HL-60 (cell line): ENCODE data around the gene MACROD2.
A peak's percentile ranks its signal among the peaks of the same experiment; 100 is the strongest.

Experiments
- DNase-seq, 2 experiments: peaks; one replicate each; pipeline ENCODE4 v3.0.0-alpha.2; 2010 to 2020; ENCODE audit warnings: low read depth in 1 of 2, low spot score in 1 of 2
- H3K27ac ChIP-seq: fragments of 250-450 bp; sonication (Bioruptor Pico); replicated peaks from 2 replicates; pipeline ENCODE4 v1.5.1; 2020; ENCODE audit warnings: mild to moderate bottlenecking, moderate library complexity
- H3K27me3 ChIP-seq: fragments of 250-450 bp; sonication (Bioruptor Pico); 2 replicates; pipeline ENCODE4 v1.5.1; 2021; ENCODE audit warnings: mild to moderate bottlenecking, moderate library complexity; ENCODE audit not compliant: insufficient read depth, poor library complexity, severe bottlenecking
- H3K4me3 ChIP-seq: replicated peaks from 2 replicates; pipeline ENCODE4 v1.5.1; 2011; ENCODE audit warnings: mild to moderate bottlenecking, control low read depth, low read length; ENCODE audit not compliant: insufficient read depth
- CTCF ChIP-seq: IDR thresholded peaks from one replicate; pipeline ENCODE4 v1.5.1; 2011; ENCODE audit warnings: low read length, control low read depth, inconsistent platforms; ENCODE audit not compliant: insufficient read depth
- GABPA ChIP-seq: IDR thresholded peaks from 2 replicates; pipeline ENCODE4 v1.6.1; 2012; ENCODE audit warnings: low read depth
- POLR2AphosphoS5 ChIP-seq: IDR thresholded peaks from 2 replicates; pipeline ENCODE4 v1.6.1; 2012; ENCODE audit warnings: low read depth
- REST ChIP-seq: IDR thresholded peaks from 2 replicates; pipeline ENCODE4 v1.6.1; 2012; ENCODE audit warnings: low read depth; ENCODE audit not compliant: insufficient replicate concordance
- SPI1 ChIP-seq: IDR thresholded peaks from 2 replicates; pipeline ENCODE4 v1.6.1; 2012; ENCODE audit warnings: low read depth, mild to moderate bottlenecking, borderline replicate concordance

The MACROD2 gene

GRCh38 chr20:15310361-15310760 lies 1315.0 kb downstream of the MACROD2 start:
- DNase-seq, result peak; percentile 62 to 70
- H3K27me3 ChIP-seq, result no peaks in the 10 kb centered on the region
- H3K4me3 ChIP-seq, result no peak overlapping the region
- H3K27ac ChIP-seq, result peak overlapping the region; percentile 54
- TF ChIP-seq POLR2AphosphoS5 (no peak), SPI1 (peak; percentile 97)

- H3K27ac ChIP-seq, result no peak overlapping the region
- TF ChIP-seq CTCF, result no peak
- no peak for TF ChIP-seq POLR2AphosphoS5
- TF ChIP-seq GABPA, result no peak
- TF ChIP-seq REST, result no peak
- TF ChIP-seq SPI1, result no peak
- no peaks in the 10 kb centered on the region for H3K27me3 ChIP-seq
- H3K4me3 ChIP-seq, result no peak overlapping the region
- no peak for DNase-seq
Observed at GRCh38 chr20:15316556-15316955, 1321.2 kb downstream of the MACROD2 start.

GRCh38 chr20:15317546-15318232 lies 1322.4 kb downstream of the MACROD2 start:
- no peaks in the 10 kb centered on the region for H3K27me3 ChIP-seq
- peak; percentile 5; the same call in 1 of the 2 replicates for TF ChIP-seq SPI1
- TF ChIP-seq CTCF, result no peak
- no peak overlapping the region for H3K4me3 ChIP-seq
- DNase-seq, result no peak
- peak overlapping the region; percentile 26; the same call in 1 of the 2 replicates for H3K27ac ChIP-seq

GRCh38 chr20:15318682-15319081 lies 1323.4 kb downstream of the MACROD2 start:
- no peak for TF ChIP-seq SPI1
- TF ChIP-seq POLR2AphosphoS5, result no peak
- no peak for TF ChIP-seq REST
- no peak for TF ChIP-seq CTCF
- TF ChIP-seq GABPA, result no peak
- Histone ChIP-seq H3K27ac (no peak overlapping the region), H3K27me3 (no peaks in the 10 kb centered on the region), H3K4me3 (no peak overlapping the region)
- no peak for DNase-seq
